Inferior parietal cortex (tissue), 1 donor: ENCODE measurements around the gene RALGPS2.

ENCODE experiments used
- DNase-seq: peaks from one replicate; pipeline ENCODE4 v3.0.0-alpha.2; 2016; ENCODE audit errors: extremely low spot score

Gene RALGPS2

GRCh38 chr1:178864326-178864725, 139.3 kb downstream of the RALGPS2 start:
- DNase-seq = no peak

- no peak for DNase-seq
Measured at GRCh38 chr1:178867670-178868069, 142.6 kb downstream of the RALGPS2 start.

GRCh38 chr1:178868706-178869105, 143.7 kb downstream of the RALGPS2 start:
- no peak for DNase-seq

GRCh38 chr1:178869119-178869697, 144.2 kb downstream of the RALGPS2 start:
- DNase-seq = no peak

- no peak for DNase-seq
Measured at GRCh38 chr1:178870221-178870620, 145.2 kb downstream of the RALGPS2 start.

GRCh38 chr1:178870944-178871343, 145.9 kb downstream of the RALGPS2 start, which contains the start of gene ANGPTL1:
Gene ANGPTL1, minus strand, starts transcription at chr1:178871077. Its CDS starts 5,301 bp downstream, at chr1:178865776.
- DNase-seq = no peak

GRCh38 chr1:178871551-178872320, 146.7 kb downstream of the RALGPS2 start:
- no peak for DNase-seq

- DNase-seq = no peak
Measured at GRCh38 chr1:178874966-178875365, 149.9 kb downstream of the RALGPS2 start.

GRCh38 chr1:178875936-178876335, 150.9 kb downstream of the RALGPS2 start:
- DNase-seq = no peak

- DNase-seq = no peak
Measured at GRCh38 chr1:178877896-178878295, 152.9 kb downstream of the RALGPS2 start.

- no peak for DNase-seq
Measured at GRCh38 chr1:178881950-178882349, 156.9 kb downstream of the RALGPS2 start.

- no peak for DNase-seq
Measured at GRCh38 chr1:178885869-178886268, 160.8 kb downstream of the RALGPS2 start.

GRCh38 chr1:178886551-178886950, 161.5 kb downstream of the RALGPS2 start:
- DNase-seq = no peak

GRCh38 chr1:178895928-178896327, 170.9 kb downstream of the RALGPS2 start:
- DNase-seq = no peak

- no peak for DNase-seq
Measured at GRCh38 chr1:178898401-178898800, 173.4 kb downstream of the RALGPS2 start.

GRCh38 chr1:178899402-178899801, 174.4 kb downstream of the RALGPS2 start:
- DNase-seq = no peak

- DNase-seq = no peak
Measured at GRCh38 chr1:178901482-178902125, 176.6 kb downstream of the RALGPS2 start.

GRCh38 chr1:178908358-178908757, 183.3 kb downstream of the RALGPS2 start:
- DNase-seq = no peak

GRCh38 chr1:178910023-178910422, 185.0 kb downstream of the RALGPS2 start:
- no peak for DNase-seq

GRCh38 chr1:178912597-178912996, 187.6 kb downstream of the RALGPS2 start:
- DNase-seq = no peak

- no peak for DNase-seq
Measured at GRCh38 chr1:178916448-178917174, 191.6 kb downstream of the RALGPS2 start.

GRCh38 chr1:178918308-178918707, 193.3 kb downstream of the RALGPS2 start:
- DNase-seq = no peak
